H1 (cell line): ENCODE results near the gene CHST11.

Experiments used
- EZH2 ChIP-seq: fragments of 200-600 bp; sonication (generic); IDR thresholded peaks from 2 replicates; pipeline ENCODE4 v1.7.1; 2012; ENCODE audit warnings: low read depth, mild to moderate bottlenecking, moderate library complexity, low read length, inconsistent platforms; ENCODE audit not compliant: severe bottlenecking
- JUN ChIP-seq: IDR thresholded peaks from 2 replicates; pipeline ENCODE4 v1.6.1; 2011; ENCODE audit warnings: low read depth, mild to moderate bottlenecking, improper control_type of control experiment, low read length
- JUND ChIP-seq: IDR thresholded peaks from 2 replicates; pipeline ENCODE4 v1.6.1; 2011; ENCODE audit warnings: mild to moderate bottlenecking, improper control_type of control experiment, low read length
- POLR2A ChIP-seq, 2 experiments: IDR thresholded peaks; 1 replicate in 1 of 2; 2 replicates in 1 of 2; pipeline ENCODE4 v1.6.1; 2011; ENCODE audit warnings: low read depth in 2 of 2, low read length in 2 of 2, mild to moderate bottlenecking in 2 of 2; ENCODE audit errors: control extremely low read depth in 1 of 2
- POLR2AphosphoS5 ChIP-seq: IDR thresholded peaks from 2 replicates; pipeline ENCODE4 v1.6.1; 2011; ENCODE audit warnings: low read depth, low read length
- YY1 ChIP-seq: IDR thresholded peaks from 2 replicates; pipeline ENCODE4 v1.6.1; 2011; ENCODE audit warnings: low read depth, mild to moderate bottlenecking, low read length
- TF ChIP-seq, protein P1 (sequence below), 3 experiments: IDR thresholded peaks; 1 replicate in 2 of 3; 2 replicates in 1 of 3; pipeline versions ENCODE4 v1.5.1 to v1.6.1; 2011; ENCODE audit warnings: low read length in 3 of 3, mild to moderate bottlenecking in 3 of 3, inconsistent platforms in 2 of 3, low read depth in 1 of 3, moderate library complexity in 1 of 3; ENCODE audit not compliant: insufficient read depth in 1 of 3; ENCODE audit errors: control extremely low read depth in 1 of 3

GRCh38 chr12:104746467-104747088 is 289.8 kb downstream of the CHST11 start:
- TF ChIP-seq, protein P1, sequence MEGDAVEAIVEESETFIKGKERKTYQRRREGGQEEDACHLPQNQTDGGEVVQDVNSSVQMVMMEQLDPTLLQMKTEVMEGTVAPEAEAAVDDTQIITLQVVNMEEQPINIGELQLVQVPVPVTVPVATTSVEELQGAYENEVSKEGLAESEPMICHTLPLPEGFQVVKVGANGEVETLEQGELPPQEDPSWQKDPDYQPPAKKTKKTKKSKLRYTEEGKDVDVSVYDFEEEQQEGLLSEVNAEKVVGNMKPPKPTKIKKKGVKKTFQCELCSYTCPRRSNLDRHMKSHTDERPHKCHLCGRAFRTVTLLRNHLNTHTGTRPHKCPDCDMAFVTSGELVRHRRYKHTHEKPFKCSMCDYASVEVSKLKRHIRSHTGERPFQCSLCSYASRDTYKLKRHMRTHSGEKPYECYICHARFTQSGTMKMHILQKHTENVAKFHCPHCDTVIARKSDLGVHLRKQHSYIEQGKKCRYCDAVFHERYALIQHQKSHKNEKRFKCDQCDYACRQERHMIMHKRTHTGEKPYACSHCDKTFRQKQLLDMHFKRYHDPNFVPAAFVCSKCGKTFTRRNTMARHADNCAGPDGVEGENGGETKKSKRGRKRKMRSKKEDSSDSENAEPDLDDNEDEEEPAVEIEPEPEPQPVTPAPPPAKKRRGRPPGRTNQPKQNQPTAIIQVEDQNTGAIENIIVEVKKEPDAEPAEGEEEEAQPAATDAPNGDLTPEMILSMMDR (IDR thresholded peaks at IDR 0.05; ENCODE audit: control extremely low read depth in 1 of 3, insufficient read depth in 1 of 3, low read depth in 1 of 3, low read length in 3 of 3), result no peak
- TF ChIP-seq YY1 (no peak), POLR2A (IDR thresholded peaks at IDR 0.05; ENCODE audit: control extremely low read depth in 1 of 2, low read depth in 2 of 2, low read length in 2 of 2) (no peak), POLR2AphosphoS5 (no peak), JUN (no peak), JUND (no peak), EZH2 (no peak)
